ENCODE data around the gene CUL2. TPM values are rescaled to one million over a fixed set of nuclear protein-coding genes. Genes with fewer than 3 reads are reported as not detected.
A peak's percentile ranks its signal among the peaks of the same experiment; 100 is the strongest.

The CUL2 gene
- total and polyA plus RNA-seq, 2 of the 4 experiments (the other 2 are of a cell fraction), result 18.9 to 36.6 TPM

DNA sequence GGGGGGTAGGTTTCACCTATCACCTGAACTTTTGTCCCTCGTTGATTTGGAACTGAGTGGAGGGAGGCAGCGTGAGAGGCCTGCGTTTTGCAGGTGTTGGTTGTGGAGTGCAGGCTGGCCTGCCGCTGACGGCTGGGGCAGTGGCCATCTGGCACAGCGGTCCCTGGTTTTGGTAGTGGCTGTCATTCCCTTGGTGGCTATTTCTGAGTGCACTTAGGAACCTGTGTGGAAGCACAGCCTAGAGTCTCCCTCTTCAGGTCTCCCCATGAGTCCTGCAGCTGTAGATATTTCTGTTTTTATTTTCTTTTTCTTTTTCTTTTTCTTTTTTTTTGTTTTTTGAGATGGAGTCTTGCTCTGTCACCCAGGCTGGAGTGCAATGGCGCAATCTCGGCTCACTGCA, 129.2 kb downstream of the CUL2 start:
- H4K20me1 ChIP-seq (ENCODE audit: insufficient read depth, low read length), result no peaks in the 10 kb centered on the region
- H2BK5ac ChIP-seq (ENCODE audit: low read depth, low read length, poor library complexity, severe bottlenecking), result no peak overlapping the region
- no peak overlapping the region for H3K27ac ChIP-seq (ENCODE audit: insufficient read depth, low read length)
- H2AK9ac ChIP-seq (replicated peaks; ENCODE audit: low read depth, low read length, poor library complexity), result no peak overlapping the region
- no peak overlapping the region for H2BK15ac ChIP-seq (ENCODE audit: low read depth, low read length)
- H3K4me2 ChIP-seq (ENCODE audit: low read depth, low read length), result no peak overlapping the region
- H3K27me3 ChIP-seq (ENCODE audit: control insufficient read depth, insufficient read depth, low read length), result peaks cover 2% of the 10 kb centered on the region
- TF ChIP-seq RCOR1 (IDR thresholded peaks at IDR 0.05; ENCODE audit: insufficient replicate concordance, low read length), result no peak
- TF ChIP-seq CHD1 (IDR thresholded peaks at IDR 0.05; ENCODE audit: low read depth, low read length), result no peak
- TF ChIP-seq, protein P1, sequence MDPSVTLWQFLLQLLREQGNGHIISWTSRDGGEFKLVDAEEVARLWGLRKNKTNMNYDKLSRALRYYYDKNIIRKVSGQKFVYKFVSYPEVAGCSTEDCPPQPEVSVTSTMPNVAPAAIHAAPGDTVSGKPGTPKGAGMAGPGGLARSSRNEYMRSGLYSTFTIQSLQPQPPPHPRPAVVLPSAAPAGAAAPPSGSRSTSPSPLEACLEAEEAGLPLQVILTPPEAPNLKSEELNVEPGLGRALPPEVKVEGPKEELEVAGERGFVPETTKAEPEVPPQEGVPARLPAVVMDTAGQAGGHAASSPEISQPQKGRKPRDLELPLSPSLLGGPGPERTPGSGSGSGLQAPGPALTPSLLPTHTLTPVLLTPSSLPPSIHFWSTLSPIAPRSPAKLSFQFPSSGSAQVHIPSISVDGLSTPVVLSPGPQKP (IDR thresholded peaks at IDR 0.05; ENCODE audit: borderline replicate concordance, low read depth, low read length), result no peak
- peak; percentile 56 for TF ChIP-seq RAD21 (IDR thresholded peaks at IDR 0.05; ENCODE audit: low read length)
- no peak for TF ChIP-seq RFX5 (IDR thresholded peaks at IDR 0.05; ENCODE audit: low read depth, low read length)
- peak; percentile 27; the same call in 1 of the 2 replicates for TF ChIP-seq SMC3 (IDR thresholded peaks at IDR 0.05; ENCODE audit: low read depth, low read length)
- TF ChIP-seq CTCF (conservative IDR thresholded peaks at IDR 0.05; ENCODE audit: low read depth, low read length), result peak; percentile 41
- no peak for TF ChIP-seq POLR2A (IDR thresholded peaks at IDR 0.05; ENCODE audit: low read depth, low read length)
- TF ChIP-seq USF2 (IDR thresholded peaks at IDR 0.05; ENCODE audit: low read depth, low read length), result no peak
- H3K79me1 ChIP-seq (ENCODE audit: low read depth in 1 of 2, low read length in 2 of 2), result no peaks in the 10 kb centered on the region
- ChIA-PET POLR2A (ENCODE audit: unreplicated experiment) (no interaction called here), CTCF (interaction anchor here (0.6 to 0.8 kb wide), 2 partner anchors 13 to 1410 kb away, joined by 3 read pairs; no protein-coding TSS in a partner anchor)
- no peak overlapping the region for H3K4me3 ChIP-seq (ENCODE audit: insufficient read depth, low read depth, low read length)
- intact Hi-C loops (cut with micrococcal nuclease) (no loop called here), dilution Hi-C loops (cut with HindIII; ENCODE audit: low sequenced_read_pairs, unreplicated experiment) (no loop called here), in situ Hi-C loops (cut with MboI; ENCODE audit: low sequenced_read_pairs) (no loop called here)
- BruUV-seq (replicated peaks), result no TSS peak
- no CpG with 5 or more reads among the region's 8 CpGs for WGBS, 2 experiments (ENCODE audit: extremely low coverage in 2 of 2, insufficient read length in 1 of 2)
- no peaks in the 10 kb centered on the region for H3K9me3 ChIP-seq (ENCODE audit: control insufficient read depth, insufficient read depth, low read length)
- no peak overlapping the region for H2BK20ac ChIP-seq (ENCODE audit: low read depth, low read length)
- no peak overlapping the region for H2AK5ac ChIP-seq (ENCODE audit: low read depth, low read length)
- no peak overlapping the region for H3K56ac ChIP-seq (ENCODE audit: extremely low read depth, insufficient read depth, low read length)
- H3K9ac ChIP-seq (ENCODE audit: low read depth, low read length), result no peak overlapping the region
- H3K36me3 ChIP-seq (ENCODE audit: control insufficient read depth, insufficient read depth, low read length), result no peaks in the 10 kb centered on the region
- H3K23ac ChIP-seq (ENCODE audit: low read depth, low read length), result no peak overlapping the region
- H3K9me1 ChIP-seq (ENCODE audit: insufficient read depth, low read length), result 0 out of 2 replicates have a peak, but pooled peaks cover 3% of the 10 kb centered on the region
- no peak overlapping the region for H2BK120ac ChIP-seq (ENCODE audit: low read depth, low read length)
- no peak overlapping the region for H2AFZ ChIP-seq (replicated peaks; ENCODE audit: low read length, poor library complexity)
- no peak overlapping the region for H3K18ac ChIP-seq (ENCODE audit: low read depth, low read length)
- no peak overlapping the region for H4K8ac ChIP-seq (ENCODE audit: low read depth in 2 of 2, low read length in 2 of 2)
- DNase-seq (peak; percentile 39), ATAC-seq (ENCODE audit: low read depth) (peak; percentile 74)
- H3K14ac ChIP-seq (replicated peaks; ENCODE audit: low read depth, low read length), result no peak overlapping the region
- no peak overlapping the region for H4K91ac ChIP-seq (ENCODE audit: insufficient read depth, low read depth, low read length)
- H3K4me1 ChIP-seq (ENCODE audit: control insufficient read depth, insufficient read depth, low read length), result no peaks in the 10 kb centered on the region
- no peak overlapping the region for H3K4ac ChIP-seq (ENCODE audit: low read depth, low read length)
- no peak overlapping the region for H4K5ac ChIP-seq (ENCODE audit: low read depth, low read length)

Measured in IMR-90 (cell line).